D721Med (cell line): ENCODE results near the gene NAA50.

Experiments
- DNase-seq: peaks from one replicate; pipeline ENCODE4 v3.0.0; 2011; ENCODE audit warnings: low spot score; ENCODE audit not compliant: insufficient read length
- FAIRE-seq: peaks from 2 replicates; lab custom pipeline; 2011; peaks lifted over from hg19 to GRCh38; lab: Jason Lieb, UNC
- TF ChIP-seq, protein P1 (sequence below): IDR thresholded peaks from 2 replicates; pipeline ENCODE4 v1.5.1; 2012; ENCODE audit warnings: mild to moderate bottlenecking, control low read depth; ENCODE audit not compliant: insufficient read depth; ENCODE audit errors: missing control alignments

NAA50 gene

DNA sequence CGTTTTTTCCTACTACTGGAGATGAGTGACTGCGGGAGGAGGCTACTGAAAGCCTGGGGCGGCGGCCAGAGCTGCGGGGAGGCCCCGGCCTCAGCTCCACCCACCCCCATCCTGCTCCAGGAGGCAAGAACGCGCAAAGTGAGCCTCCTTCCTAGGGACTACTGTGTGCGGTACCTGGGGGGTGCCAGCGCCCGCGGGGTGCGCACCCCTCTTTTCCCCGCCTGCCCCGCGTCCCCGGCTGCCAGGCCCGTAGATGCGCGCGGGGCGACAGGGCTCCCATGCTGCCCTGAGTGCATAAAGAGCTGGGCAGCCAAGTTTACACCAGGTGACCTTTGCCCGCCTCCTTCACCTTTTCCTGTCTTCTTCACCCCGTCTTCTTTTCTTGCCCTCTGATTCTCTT, 47.1 kb downstream of the NAA50 start:
- FAIRE-seq: no peak
- TF ChIP-seq, protein P1, sequence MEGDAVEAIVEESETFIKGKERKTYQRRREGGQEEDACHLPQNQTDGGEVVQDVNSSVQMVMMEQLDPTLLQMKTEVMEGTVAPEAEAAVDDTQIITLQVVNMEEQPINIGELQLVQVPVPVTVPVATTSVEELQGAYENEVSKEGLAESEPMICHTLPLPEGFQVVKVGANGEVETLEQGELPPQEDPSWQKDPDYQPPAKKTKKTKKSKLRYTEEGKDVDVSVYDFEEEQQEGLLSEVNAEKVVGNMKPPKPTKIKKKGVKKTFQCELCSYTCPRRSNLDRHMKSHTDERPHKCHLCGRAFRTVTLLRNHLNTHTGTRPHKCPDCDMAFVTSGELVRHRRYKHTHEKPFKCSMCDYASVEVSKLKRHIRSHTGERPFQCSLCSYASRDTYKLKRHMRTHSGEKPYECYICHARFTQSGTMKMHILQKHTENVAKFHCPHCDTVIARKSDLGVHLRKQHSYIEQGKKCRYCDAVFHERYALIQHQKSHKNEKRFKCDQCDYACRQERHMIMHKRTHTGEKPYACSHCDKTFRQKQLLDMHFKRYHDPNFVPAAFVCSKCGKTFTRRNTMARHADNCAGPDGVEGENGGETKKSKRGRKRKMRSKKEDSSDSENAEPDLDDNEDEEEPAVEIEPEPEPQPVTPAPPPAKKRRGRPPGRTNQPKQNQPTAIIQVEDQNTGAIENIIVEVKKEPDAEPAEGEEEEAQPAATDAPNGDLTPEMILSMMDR: no peak
- no peak for DNase-seq

DNA sequence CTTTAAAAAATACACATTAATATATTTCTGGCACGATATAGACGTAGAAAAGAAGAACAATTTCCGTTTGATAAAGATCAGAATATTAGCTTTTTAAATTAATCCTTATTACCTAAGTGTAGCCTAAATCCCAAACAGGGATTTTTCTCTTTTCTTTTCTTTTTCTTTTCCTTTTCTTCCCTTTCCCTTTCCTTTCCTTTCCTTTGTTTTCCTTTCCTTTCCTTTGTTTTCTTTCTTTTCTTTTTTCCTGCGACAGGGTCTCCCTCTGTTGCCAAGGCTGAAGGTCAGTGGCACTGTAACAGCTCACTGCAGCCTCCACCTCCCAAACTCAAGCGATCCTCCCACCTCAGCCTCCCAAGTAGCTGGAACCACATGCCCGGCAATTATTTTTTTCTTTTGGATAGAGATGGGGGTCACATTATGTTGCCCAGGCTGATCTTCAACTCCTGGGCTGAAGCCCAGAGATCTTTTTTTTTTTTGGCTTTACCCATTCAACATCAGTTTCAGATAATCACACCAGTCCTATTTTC, 47.8 kb downstream of the NAA50 start:
- FAIRE-seq: no peak
- TF ChIP-seq, protein P1: no peak

DNA sequence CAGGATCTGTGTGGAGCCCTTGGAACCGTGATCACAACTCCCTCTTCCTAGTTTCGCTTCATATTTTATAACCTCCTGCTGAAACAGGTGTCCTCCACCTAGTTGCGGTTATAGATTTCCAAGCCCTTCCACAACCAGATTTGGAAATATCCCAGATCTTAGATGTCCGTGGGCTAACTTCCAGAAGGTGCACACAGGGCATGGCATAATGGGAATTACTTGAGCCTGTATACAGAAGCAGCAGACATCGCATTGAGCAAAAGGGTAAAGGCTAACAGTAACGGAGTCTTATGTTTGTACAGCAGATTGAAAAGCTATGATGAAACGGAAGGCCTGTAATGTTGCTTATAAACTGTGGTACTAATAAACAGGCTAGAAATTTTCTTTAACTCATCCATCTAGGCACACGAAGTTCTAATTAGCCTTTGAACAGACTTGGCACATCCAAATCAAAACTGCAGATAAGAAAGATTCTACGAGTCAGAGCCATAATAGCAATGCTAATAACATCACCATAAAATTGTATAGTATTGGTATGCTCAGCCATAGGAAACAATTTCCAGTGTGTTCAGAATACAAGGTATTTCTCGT, 48.5 kb downstream of the NAA50 start:
- FAIRE-seq (no peak), DNase-seq (no peak)
- TF ChIP-seq, protein P1: no peak

More for the DNA sequence above, 47.8 kb downstream of the NAA50 start:
- DNase-seq: no peak

DNA sequence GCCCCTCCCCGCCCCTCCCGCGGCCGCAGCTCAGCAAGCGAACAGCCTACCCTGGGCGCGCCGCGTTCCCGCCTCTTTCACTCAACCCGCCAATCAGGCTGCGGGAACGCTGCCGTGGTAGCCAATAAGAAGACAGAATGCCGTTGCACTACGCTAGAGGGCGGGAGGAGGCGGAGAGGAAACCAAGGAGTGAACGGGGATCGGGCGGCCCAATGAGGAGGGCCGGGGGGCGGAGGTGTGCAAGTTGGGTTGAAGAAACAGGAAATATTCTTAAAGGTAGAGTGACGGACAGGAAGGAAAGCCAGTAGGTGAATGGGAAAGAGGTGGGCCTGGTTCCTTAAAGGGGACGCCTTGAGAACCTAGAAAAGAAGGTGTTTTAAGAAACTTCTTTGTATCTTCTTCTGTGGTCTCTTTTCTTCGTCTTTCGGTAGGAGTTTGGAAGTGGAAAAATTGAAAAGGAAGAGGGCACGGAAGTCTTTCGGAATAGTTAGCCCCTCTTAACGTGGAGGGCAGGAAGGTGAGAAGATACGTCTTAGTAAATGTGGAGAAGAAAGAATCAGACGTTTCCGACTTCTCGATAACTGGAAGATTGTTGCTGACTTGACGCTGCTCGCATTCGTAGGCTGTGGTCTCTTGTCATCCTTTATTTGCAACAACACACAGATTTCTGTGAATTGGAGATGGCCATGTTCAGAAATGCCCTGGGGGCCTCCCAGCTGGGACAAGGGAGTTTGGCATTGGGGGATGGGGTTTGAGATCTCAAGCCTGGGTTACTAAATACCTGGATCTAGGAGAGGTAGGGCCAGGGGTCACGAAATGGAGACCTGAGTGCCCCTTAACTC, 49.2 kb downstream of the NAA50 start:
- DNase-seq: peak; percentile 81
- no peak for FAIRE-seq
- TF ChIP-seq, protein P1: no peak

DNA sequence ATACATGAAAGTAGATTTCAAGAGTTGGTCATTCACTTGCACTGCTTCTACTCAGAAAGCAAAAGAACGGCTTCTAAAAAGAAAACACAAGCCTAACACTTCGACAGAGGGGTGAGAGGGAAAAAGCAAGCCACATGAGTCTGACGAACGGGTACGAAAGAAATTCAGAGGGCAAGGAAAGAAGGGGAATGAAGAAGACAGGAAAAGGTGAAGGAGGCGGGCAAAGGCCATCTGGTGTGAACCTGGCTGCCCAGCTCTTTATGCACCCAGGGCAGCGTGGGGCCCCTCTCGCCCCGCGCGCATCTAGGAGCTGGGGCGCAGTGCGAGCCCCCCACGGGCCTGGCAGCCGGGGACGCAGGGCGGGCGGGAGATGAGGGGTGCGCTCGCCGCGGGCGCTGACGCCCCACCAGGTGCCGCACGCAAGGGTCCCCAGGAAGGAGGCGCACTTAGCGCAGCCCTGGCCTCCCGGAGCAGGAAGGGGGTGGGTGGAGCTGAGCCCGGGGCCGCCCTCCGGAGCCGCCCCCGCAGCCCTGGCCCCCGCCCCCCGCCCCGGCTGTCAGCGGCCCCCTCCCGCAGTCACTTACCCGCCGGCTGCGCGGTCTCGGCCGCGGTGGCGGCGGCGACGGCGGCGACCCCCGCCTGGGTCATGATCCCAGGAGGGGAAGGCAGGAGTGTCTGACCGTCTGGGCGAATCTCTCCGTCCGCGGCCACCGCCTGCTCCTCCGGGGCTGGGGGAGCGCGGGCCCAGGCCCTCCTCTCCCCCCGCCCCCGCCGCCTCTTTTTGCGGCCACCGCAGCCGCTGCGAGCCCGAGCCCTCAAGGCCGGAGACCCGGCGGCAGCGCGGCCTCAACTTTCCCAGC, 50.0 kb downstream of the NAA50 start, which contains the start of gene USF3:
TSS of gene USF3 (minus strand) at position 857 of the 860 bp plus-strand sequence. CDS start 21,764 bp downstream, outside the sequence.
- DNase-seq: peak; percentile 61
- FAIRE-seq: no peak
- TF ChIP-seq, protein P1: no peak

DNA sequence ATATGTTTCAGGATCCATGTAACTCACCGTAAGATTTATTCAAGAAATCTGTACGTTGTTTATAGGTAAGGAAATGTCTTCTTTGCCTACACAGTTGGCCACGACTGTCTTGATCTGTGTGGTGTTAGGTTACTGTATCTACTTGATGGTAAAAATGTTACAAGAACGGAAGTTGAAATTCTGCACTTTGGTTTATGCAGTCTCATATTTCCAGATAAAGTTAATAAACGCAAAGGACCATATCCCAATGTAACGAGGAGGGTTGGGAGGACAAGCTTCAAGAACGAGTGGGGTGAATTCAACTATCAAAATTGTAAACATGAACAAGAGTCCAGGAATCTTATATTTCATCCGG, 50.6 kb downstream of the NAA50 start:
- FAIRE-seq (no peak), DNase-seq (no peak)
- TF ChIP-seq, protein P1: no peak
